COLO668 (cell line): ENCODE measurements around the gene SUSD6.

Source experiments
- DNase-seq: peaks from one replicate; lab custom pipeline; 2025; ENCODE audit not compliant: unreplicated experiment; lab: John Stamatoyannopoulos, UW

Gene SUSD6

DNA sequence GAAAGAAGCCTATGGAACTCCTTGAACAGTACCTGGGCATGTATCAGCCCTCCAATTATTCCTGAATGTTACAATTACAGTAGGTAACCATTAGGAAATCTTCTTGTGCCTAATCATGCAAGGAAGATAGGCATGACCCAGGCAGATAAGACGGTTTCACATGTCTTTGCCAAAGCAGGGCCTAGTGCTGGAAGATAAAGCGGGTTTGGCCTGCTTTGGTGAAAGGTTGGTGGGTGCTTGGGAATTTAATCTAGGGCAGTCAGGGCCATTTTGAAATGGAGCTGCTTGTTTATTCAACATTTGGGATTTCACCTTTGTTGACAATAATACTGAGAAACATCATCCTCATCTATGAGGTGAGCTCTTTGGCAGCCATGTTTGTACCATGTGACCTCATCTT is 143.1 kb downstream of the SUSD6 start:
- no peak for DNase-seq

DNA sequence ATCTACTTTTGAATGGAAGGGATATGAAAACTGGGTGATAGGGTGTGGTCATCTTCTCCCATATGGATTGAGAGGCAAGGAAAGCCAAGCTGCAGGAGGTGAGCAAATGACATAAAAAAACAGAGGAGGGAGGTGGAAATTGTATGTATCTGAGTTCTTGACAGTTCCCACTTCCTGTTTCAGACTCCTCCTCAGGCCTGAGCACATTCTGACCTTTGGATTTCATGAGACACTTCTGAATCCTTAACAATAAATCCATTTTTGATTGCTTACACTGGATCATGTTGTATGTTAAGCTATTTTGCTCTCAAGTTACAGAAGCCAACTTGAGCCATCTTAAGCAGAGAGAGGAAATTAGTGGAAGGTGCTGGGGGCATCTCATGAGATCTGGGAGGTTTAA is 143.9 kb downstream of the SUSD6 start:
- DNase-seq: no peak

DNA sequence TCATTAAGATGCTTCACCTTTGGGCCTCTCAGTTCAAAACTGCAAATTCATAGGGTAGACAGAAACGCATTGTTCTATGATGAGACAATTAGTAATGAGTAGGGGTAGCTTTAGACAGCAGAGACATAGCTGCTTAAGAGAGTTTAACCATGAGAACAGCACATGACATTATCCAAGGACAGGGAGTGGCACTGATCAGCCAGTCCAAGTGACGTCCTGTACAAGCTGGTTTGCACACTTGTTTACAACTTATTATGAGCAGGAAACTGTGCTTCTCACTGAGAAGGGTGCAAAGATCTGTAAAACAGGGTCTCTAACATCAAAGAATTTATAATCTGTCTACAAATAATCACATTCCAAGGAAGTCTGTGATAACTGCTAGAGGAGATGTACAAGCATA is 144.4 kb downstream of the SUSD6 start:
- DNase-seq: no peak

DNA sequence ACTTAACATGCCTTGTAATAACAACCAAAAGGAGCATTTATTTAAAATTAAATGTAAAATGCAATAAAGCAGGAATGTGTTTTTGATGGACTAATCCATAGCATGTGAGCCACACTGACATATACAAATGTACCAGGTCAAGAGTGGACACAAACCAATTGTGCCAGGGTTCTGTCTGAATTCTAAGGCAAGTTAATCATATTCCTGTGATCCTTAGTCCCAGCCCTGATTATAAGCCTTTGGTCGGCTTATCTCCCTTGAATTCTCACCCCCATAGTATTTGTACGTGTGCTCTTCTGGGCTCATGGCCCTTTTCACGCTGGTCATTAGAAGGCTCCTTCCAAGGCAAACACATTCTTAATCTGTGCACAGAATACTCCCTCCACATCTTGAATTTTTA is 144.9 kb downstream of the SUSD6 start:
- no peak for DNase-seq

DNA sequence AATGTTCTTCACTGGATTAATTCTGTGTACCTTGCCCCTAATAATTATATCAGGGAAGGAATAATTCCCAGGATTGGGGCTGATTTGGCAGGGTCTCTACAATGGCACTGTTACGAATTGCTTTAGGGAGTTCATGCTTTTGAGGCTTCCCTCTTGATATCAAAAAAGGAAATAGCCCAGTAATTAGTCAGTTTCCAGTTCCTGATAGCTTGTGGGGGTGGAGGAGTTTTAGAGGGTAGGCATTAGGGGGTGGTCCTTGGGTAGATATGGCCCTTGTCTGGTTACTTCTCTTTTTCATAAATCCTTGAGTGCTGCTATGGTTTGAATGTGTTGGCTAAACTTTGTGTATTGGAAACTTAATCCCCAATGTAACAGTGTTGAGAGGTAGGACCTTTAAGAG is 149.4 kb downstream of the SUSD6 start:
- DNase-seq: no peak

DNA sequence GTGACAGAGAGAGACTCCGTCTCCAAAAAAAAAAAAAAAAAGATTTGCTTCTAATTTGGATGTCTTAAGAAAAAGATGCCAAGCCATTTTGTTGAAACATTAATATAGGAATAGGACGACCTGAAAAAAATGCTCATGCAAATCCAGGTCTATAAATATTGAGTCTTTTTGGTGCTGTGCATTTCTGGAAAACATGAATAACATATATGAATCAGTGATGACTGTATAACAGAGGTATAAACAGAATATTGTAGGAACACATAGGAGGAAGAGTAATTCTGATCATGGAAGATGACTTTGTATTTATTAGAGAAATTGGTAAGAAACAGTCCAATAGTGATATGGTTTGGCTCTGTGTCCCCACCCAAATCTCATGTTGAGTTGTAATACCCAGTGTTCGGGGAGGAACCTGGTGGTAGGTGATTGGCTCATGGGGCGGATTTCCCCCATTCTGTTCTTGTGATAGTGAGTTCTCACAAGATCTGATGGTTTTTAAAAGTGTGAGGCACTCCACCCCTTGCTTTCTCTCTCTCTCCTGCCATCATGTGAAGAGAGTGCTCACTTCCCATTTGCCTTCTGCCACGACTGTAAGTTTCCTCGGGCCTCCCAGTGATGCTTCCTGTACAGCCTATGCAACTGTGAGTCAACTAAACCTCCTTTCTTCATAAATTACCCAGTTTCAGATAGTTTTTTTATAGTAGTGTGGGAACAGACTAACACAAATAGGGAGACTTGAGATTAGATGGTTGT is 152.5 kb downstream of the SUSD6 start:
- no peak for DNase-seq
